Suppressor macrophage (primary cell): ENCODE data around the gene PTPRT.

ENCODE experiments used
- DNase-seq, 4 experiments: peaks; one replicate each; pipeline ENCODE4 v3.0.0-alpha.2; 2020 to 2022

PTPRT gene

DNA sequence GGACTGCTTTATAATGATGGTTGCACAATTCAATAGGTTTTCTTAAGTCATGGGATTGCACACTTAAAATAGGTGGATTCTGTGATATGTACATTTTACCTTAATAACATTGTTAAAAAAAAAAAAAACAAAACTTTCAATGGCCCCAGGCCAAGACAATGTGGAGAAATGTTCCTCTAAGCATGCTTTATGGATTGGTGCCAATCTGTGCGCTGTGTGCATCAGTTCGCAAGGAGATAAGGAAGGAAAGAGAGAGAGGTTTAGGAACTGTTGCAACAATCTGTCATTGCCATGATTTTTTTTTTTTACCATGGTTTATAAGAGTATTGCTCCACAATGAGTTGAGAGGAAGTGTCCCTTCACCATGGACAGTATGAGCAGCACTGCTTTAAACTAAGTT, 399.6 kb downstream of the PTPRT start:
- no peak for DNase-seq

DNA sequence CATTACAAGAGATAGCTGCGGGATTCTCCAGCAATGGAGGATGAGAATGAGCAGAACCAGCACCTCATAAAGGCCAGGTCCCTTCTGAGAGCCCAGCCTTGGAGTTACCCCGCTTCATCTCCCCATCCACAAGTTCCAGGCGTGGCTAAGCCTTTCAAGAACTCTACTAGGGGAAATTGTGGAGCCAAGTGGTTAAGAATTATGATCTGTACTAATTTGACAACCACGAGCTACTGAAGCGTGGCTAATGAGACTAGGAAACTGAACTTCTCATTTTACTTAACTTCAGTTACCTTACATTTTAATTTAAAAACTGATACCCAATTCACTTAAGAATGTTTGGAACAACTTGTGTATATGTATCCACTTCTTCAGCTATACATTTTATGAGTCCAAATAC, 401.0 kb downstream of the PTPRT start:
- no peak for DNase-seq

DNA sequence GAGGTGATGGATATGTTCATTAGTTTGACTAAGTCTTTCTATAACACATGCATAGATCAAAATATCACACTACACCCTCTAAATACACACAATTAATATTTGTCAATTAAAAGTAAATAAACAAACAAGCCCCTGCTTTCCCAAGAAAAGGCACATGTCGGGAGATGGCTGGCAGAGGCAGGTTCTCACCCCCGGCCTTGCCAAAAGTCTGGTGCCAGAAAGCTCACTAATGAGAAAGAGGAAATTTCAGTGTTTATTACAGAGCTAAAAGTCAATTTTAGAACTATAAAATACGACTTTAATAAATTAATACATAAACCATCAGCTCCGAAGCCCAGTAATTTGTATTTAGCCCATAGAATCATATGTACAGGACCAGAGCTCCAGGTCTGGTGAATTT, 404.7 kb downstream of the PTPRT start:
- no peak for DNase-seq

- no peak for DNase-seq
Observed at GRCh38 chr20:42779216-42779615, 410.5 kb downstream of the PTPRT start.

DNA sequence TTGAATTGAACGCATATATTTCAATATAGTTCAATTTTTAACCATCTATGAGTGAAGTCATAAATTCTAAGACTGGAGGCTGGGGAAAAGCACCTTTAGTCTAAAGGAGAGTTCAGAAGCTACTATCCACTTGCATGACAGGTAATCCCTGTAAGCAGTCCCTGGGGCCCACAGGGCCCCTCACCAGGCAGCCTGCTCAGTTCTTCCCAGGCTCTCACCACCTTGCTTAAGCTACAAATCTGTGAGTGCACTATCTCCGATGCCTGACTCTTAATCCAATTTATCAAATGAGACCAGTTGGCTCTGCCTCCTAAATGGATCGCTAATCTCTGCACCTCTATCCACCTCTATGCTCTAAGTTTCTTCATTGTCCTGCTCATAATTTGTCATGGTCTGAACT, 413.8 kb downstream of the PTPRT start:
- no peak for DNase-seq

DNA sequence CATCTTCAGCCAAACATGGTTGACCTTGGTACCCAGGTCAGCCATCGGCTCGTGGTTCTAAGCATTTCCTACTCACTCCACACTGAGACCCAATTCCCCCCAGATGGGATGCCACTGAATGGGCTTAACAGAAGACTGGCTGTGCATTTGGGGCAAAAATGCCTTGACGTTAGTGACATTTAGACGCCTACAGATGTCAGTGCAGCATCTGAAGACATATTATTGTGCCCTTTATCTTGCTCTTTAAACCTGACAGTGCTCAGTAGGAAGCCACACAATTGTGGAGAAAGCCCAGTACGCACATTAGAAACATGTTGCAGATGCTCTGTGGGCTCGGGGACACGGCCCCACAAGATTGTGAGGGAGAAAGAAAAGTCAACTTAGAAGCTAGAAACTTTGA, 414.7 kb downstream of the PTPRT start:
- no peak for DNase-seq

- DNase-seq: no peak
Observed at GRCh38 chr20:42763015-42763414, 426.7 kb downstream of the PTPRT start.

- no peak for DNase-seq
Observed at GRCh38 chr20:42756991-42757390, 432.7 kb downstream of the PTPRT start.

- DNase-seq: no peak
Observed at GRCh38 chr20:42754706-42755105, 435.0 kb downstream of the PTPRT start.

GRCh38 chr20:42752620-42753019, 437.1 kb downstream of the PTPRT start:
- DNase-seq: no peak

- DNase-seq: no peak
Observed at GRCh38 chr20:42749556-42749955, 440.1 kb downstream of the PTPRT start.

DNA sequence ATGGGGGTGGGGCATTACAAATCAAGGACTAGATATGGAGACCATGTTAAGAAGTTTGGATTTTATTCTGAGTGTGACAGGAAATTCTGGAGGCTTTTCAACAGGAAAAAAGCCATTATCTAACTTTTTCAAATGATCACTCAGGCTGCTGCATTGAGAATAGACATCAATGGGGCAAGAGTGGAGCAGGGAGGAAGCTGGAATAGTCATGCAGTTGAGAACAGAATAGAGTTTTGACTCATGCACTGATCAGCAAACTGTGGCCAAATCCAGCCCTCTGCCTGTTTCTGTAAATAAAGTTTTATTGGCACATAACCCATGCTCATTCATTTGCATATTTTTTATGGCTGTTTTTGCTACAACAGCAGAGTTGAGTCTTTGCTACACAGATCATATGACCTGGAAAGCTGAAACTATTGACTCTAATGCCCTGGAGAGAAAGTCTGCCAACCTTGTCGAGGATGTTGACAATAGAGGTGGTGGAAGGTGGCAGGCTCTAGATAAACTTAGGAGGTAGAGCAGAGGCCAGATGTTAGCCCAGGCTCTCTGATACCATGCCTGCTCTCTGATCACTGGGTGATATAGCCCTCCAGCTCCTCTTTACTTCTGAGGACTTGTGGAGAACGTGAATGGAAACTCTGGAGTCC, 441.8 kb downstream of the PTPRT start:
- DNase-seq: no peak

- DNase-seq: no peak
Observed at GRCh38 chr20:42744756-42745465, 444.8 kb downstream of the PTPRT start.

DNA sequence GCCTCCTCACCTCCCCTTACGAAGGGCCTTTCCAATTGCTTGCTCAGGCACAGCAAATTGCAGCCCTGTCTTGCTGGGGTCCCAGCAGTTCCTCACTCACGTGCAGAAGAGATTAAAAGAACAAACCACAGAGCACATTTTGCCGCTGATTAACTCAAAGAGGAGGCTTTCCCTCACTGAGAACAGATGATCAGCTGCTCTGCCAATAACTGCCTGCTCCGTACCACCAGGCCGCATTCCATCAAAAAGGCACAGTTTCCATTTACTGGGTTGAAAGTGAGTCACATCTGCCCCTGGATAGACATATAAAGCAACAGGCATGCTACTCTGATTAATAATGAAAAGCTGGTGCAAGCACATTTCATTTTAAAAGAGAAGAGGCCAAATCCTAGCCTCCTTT, 446.8 kb downstream of the PTPRT start:
- no peak for DNase-seq

- no peak for DNase-seq
Observed at GRCh38 chr20:42741906-42742305, 447.8 kb downstream of the PTPRT start.

DNA sequence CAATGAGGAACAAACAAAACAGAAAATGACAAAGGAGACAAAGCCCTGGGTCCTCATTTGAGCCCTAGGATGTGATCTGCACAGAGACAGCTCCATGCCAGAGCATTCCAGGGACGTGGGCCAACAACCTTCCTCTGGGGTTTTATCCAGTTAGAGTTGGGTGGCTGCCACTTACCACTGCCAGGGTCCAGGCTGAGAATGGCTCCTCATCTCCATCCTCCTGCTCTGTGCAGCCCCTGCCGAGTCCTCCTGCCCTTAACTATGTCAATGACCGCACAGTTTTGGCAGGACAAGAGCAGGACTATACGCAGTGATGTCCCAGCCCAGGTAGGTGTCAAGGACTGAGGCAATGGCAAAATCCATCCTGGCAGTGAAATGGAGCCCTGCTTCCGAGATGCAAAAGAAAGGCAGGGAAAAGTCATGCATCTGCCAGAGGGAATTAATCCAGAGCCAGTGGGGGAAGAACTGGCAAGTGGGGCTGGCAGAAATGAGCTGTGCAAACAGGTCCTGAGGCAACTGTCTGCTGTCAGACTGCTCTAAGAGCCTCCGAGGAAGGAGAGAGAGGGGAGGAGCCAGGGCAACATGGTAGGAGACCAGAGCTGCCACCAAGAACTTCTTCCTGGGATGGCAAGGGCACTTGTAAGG, 449.4 kb downstream of the PTPRT start:
- DNase-seq: no peak

GRCh38 chr20:42739683-42740082, 450.0 kb downstream of the PTPRT start:
- no peak for DNase-seq

DNA sequence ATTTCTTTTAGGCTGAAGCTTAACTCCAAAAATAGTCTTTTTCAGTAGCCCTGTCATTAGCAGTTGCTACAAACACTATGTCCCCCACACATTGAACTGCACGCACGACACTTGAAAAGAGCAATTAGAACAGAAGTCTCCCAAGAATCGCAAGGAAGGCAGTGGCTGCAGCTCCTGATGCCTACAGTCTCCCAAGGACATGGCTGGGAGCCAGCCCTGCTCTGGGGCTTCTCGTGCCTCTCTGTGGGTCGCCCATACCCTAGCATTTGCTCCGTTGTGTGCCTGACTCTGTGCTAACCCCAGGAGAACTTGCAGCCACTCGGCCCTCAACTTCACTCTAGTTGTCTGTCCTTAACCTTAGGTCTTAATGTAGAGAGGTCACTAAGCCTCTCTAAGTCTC, 454.2 kb downstream of the PTPRT start:
- DNase-seq: no peak

GRCh38 chr20:42734660-42735368, 454.9 kb downstream of the PTPRT start:
- DNase-seq: no peak

GRCh38 chr20:42721923-42722322, 467.8 kb downstream of the PTPRT start:
- DNase-seq: no peak

DNA sequence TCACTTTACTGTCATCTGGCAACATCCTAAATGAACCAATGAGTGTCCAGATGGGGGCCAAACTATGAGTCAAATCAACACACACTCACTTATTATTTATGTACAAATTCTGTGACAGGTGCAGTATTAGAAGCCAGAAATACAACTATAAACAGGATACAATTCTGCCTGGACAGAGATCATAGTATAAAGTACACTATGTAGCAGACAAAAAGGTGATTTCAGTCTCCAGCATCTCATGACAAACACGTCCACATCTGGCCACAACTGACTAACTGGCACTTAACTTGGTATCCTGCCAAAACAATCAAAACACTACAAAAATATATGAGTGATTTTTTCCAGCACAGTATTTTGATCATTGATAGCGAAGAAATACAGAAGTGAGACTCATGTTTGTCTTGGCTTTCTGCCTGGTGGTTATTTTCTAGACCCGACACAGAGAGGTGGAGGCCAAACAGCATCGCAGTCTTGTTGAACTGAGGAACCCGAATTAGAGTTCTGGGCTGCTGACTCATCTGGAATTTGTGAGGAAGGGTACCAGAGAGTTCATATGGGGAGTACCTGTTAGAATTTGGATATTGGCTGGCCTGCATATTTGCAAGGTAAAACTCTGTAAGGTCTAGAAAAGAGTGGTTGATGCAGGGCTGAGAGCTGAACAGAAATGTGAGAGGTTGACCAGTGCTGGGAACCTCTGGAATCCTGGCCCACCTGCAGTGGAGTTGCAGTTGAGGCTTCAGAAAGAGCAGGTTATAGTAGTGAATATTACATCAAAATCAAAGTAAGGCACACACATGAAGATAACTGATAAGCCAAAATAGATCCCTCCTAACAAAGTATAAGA, 475.2 kb downstream of the PTPRT start:
- no peak for DNase-seq

GRCh38 chr20:42708266-42708665, 481.4 kb downstream of the PTPRT start:
- DNase-seq: no peak

GRCh38 chr20:42706759-42707158, 482.9 kb downstream of the PTPRT start:
- DNase-seq: no peak
